ENCODE results near the gene TSPAN16.
A peak's percentile ranks its signal among the peaks of the same experiment; 100 is the strongest.
"Not testable (repeated sequence)": the region's sequence is repeated elsewhere in the genome, so short reads cannot be mapped to it uniquely, and the experiment has no call there.

TSPAN16 gene

GRCh38 chr19:11269408-11269807, 26.6 kb upstream of the TSPAN16 start:
- no peak for DNase-seq

GRCh38 chr19:11273296-11273695, 22.7 kb upstream of the TSPAN16 start:
- no peak for DNase-seq

- no peak for DNase-seq
These were observed 22.0 kb upstream of the TSPAN16 start for GRCh38 chr19:11273989-11274388.

GRCh38 chr19:11274533-11275086, 21.4 kb upstream of the TSPAN16 start:
- no peak for DNase-seq

GRCh38 chr19:11278670-11279069, 17.3 kb upstream of the TSPAN16 start:
- DNase-seq: no peak

- DNase-seq: no peak
These were observed 16.3 kb upstream of the TSPAN16 start for GRCh38 chr19:11279505-11280236.

- no peak for DNase-seq
These were observed 14.5 kb upstream of the TSPAN16 start for GRCh38 chr19:11281356-11282049.

GRCh38 chr19:11284515-11284914, 11.4 kb upstream of the TSPAN16 start:
- DNase-seq: no peak

- no peak for DNase-seq
These were observed 9.5 kb upstream of the TSPAN16 start for GRCh38 chr19:11286312-11286974.

GRCh38 chr19:11288349-11288748, 7.6 kb upstream of the TSPAN16 start:
- DNase-seq: no peak

GRCh38 chr19:11290256-11290655, 5.7 kb upstream of the TSPAN16 start:
- no peak for DNase-seq

- no peak for DNase-seq
These were observed 4.5 kb upstream of the TSPAN16 start for GRCh38 chr19:11291415-11291814.

GRCh38 chr19:11291991-11292390, 4.0 kb upstream of the TSPAN16 start:
- DNase-seq: no peak

- DNase-seq: peak; percentile 69
These were observed 2.2 kb upstream of the TSPAN16 start for GRCh38 chr19:11293433-11294389.

GRCh38 chr19:11295180-11295579, 780 bp upstream of the TSPAN16 start:
- DNase-seq: no peak

- DNase-seq: no peak
These were observed 304 bp downstream of the TSPAN16 start for GRCh38 chr19:11296264-11296663.

- no peak for DNase-seq
These were observed 4.2 kb downstream of the TSPAN16 start for GRCh38 chr19:11299946-11300810.

- no peak for DNase-seq
These were observed 4.8 kb downstream of the TSPAN16 start for GRCh38 chr19:11300811-11301120.

- no peak for DNase-seq
These were observed 9.0 kb downstream of the TSPAN16 start for GRCh38 chr19:11304936-11305335.

- no peak for DNase-seq
These were observed 10.4 kb downstream of the TSPAN16 start for GRCh38 chr19:11306337-11306736.

- DNase-seq: not testable (repeated sequence)
These were observed 24.5 kb downstream of the TSPAN16 start for GRCh38 chr19:11320278-11320995.

Data from NCI-H748 treated with DMSO at 0.1 percent for 48 hours (cell line).